ENCODE data around the gene SLC4A1. TPM values are rescaled to one million over a fixed set of nuclear protein-coding genes. Genes with fewer than 3 reads are reported as not detected.
A peak's percentile ranks its signal among the peaks of the same experiment; 100 is the strongest.
"Not testable (repeated sequence)": the region's sequence is repeated elsewhere in the genome, so short reads cannot be mapped to it uniquely, and the experiment has no call there.

SLC4A1 gene
- total RNA-seq, 1 donor, result not detected

GRCh38 chr17:44251062-44251461 lies 16.9 kb downstream of the SLC4A1 start:
- H3K4me3 ChIP-seq (ENCODE audit: low read depth, low read length), result no peak overlapping the region
- no peak for DNase-seq (ENCODE audit: low read depth)
- TF ChIP-seq, protein P1, sequence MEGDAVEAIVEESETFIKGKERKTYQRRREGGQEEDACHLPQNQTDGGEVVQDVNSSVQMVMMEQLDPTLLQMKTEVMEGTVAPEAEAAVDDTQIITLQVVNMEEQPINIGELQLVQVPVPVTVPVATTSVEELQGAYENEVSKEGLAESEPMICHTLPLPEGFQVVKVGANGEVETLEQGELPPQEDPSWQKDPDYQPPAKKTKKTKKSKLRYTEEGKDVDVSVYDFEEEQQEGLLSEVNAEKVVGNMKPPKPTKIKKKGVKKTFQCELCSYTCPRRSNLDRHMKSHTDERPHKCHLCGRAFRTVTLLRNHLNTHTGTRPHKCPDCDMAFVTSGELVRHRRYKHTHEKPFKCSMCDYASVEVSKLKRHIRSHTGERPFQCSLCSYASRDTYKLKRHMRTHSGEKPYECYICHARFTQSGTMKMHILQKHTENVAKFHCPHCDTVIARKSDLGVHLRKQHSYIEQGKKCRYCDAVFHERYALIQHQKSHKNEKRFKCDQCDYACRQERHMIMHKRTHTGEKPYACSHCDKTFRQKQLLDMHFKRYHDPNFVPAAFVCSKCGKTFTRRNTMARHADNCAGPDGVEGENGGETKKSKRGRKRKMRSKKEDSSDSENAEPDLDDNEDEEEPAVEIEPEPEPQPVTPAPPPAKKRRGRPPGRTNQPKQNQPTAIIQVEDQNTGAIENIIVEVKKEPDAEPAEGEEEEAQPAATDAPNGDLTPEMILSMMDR (IDR thresholded peaks at IDR 0.05; ENCODE audit: insufficient read depth, low read depth, low read length), result no peak

GRCh38 chr17:44249501-44250246 lies 18.3 kb downstream of the SLC4A1 start:
- no peak overlapping the region for H3K4me3 ChIP-seq (ENCODE audit: low read depth, low read length)
- TF ChIP-seq, protein P1 (IDR thresholded peaks at IDR 0.05; ENCODE audit: insufficient read depth, low read depth, low read length), result no peak
- DNase-seq (ENCODE audit: low read depth), result no peak

- TF ChIP-seq, protein P1 (IDR thresholded peaks at IDR 0.05; ENCODE audit: insufficient read depth, low read depth, low read length), result no peak
These were observed 19.8 kb downstream of the SLC4A1 start for GRCh38 chr17:44247876-44248736.

DNA sequence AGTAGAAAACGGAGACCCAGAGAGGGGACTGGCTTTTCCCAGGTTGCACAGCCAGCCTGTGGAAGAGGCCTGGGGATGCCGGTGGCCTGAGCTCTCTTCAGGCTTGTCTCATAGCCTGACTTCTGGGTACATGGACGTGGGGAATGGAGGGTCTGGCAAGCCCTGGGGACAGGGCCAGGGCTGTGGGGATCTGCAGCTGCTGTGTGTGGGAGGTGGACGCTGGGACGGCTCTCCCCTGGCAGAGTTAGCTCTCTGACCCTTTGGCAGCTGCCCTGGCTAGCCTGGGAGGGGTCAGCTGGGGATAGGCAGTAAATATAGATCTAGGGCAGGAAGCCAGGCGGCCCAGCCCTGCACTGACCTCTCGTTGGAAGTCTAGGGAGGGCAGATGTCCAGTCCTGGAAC lies 20.5 kb downstream of the SLC4A1 start:
- no peak overlapping the region for H3K4me3 ChIP-seq (ENCODE audit: low read depth, low read length)
- peak; percentile 17 for DNase-seq (ENCODE audit: low read depth)
- TF ChIP-seq, protein P1 (IDR thresholded peaks at IDR 0.05; ENCODE audit: insufficient read depth, low read depth, low read length), result no peak

More at GRCh38 chr17:44247876-44248736, 19.8 kb downstream of the SLC4A1 start:
- no peak for DNase-seq (ENCODE audit: low read depth)
- no peak overlapping the region for H3K4me3 ChIP-seq (ENCODE audit: low read depth, low read length)

GRCh38 chr17:44241106-44241624 lies 26.8 kb downstream of the SLC4A1 start:
- TF ChIP-seq, protein P1 (IDR thresholded peaks at IDR 0.05; ENCODE audit: insufficient read depth, low read depth, low read length), result no peak
- H3K4me3 ChIP-seq (ENCODE audit: low read depth, low read length), result no peak overlapping the region
- DNase-seq (ENCODE audit: low read depth), result peak; percentile 21

DNA sequence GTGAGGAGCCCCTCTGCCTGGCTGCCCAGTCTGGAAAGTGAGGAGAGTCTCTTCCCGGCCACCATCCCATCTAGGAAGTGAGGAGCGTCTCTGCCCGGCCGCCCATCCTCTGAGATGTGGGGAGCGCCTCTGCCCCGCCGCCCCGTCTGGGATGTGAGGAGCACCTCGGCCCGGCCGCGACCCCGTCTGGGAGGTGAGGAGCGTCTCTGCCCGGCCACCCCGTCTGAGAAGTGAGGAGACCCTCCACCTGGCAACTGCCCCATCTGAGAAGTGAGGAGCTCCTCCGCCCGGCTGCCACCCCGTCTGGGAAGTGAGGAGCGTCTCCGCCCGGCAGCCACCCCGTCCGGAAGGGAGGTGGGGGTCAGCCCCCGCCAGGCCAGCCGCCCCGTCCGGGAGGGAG lies 30.0 kb downstream of the SLC4A1 start:
- not testable (repeated sequence) for DNase-seq (ENCODE audit: low read depth); H3K4me3 ChIP-seq (ENCODE audit: low read depth, low read length)

GRCh38 chr17:44236444-44236991 lies 31.4 kb downstream of the SLC4A1 start:
- H3K4me3 ChIP-seq (ENCODE audit: low read depth, low read length), result no peak overlapping the region
- TF ChIP-seq, protein P1 (IDR thresholded peaks at IDR 0.05; ENCODE audit: insufficient read depth, low read depth, low read length), result no peak
- DNase-seq (ENCODE audit: low read depth), result no peak

Data from fibroblast of villous mesenchyme (primary cell).